GM12874 (cell line): Measurements from ENCODE around the gene ARPP19.

Experiments
- CTCF ChIP-seq: IDR thresholded peaks from 2 replicates; pipeline ENCODE4 v1.5.1; 2011; ENCODE audit warnings: low read depth, mild to moderate bottlenecking, control low read depth, low read length, moderate library complexity; ENCODE audit not compliant: insufficient read depth

Gene ARPP19

DNA sequence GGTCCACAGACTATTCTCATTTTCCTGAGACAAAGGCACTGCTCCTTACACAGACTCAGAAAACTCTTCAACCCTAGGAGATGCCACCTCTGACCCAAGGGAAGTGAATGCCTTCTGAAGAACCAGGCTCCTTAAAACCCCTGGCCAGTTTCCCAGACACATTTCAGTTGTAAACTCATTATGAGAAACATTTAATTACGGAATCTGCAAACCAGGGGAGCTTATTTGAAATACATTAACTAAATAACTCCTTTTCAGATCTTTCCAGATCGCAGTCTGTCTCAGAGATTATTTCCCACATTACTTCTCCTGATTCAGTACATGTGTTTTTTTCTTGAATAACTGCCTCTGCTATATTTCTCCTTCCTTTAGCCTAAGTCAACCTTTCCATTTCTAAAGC is 57.7 kb downstream of the ARPP19 start:
- no peak for TF ChIP-seq CTCF

GRCh38 chr15:52509500-52510245 is 59.2 kb downstream of the ARPP19 start:
- TF ChIP-seq CTCF = no peak

DNA sequence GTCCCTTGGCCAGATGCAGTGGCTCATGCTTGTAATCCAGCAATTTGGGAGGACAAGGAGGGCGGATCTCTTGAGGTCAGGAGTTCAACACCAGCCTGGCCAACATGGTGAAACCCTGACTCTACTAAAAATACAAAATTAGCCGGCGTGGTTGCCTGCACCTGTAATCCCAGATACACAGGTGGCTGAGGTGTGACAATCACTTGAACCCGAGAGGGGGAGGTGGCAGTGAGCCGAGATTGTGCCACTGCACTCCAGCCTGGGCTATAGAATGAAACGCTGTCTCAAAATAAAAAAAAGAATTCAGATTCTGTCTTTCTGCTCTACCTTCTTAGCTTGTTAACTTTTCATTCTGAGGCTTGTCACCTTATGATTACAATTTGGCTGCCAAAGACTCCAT is 62.3 kb downstream of the ARPP19 start:
- TF ChIP-seq CTCF = no peak

GRCh38 chr15:52505151-52505550 is 63.7 kb downstream of the ARPP19 start:
- no peak for TF ChIP-seq CTCF

DNA sequence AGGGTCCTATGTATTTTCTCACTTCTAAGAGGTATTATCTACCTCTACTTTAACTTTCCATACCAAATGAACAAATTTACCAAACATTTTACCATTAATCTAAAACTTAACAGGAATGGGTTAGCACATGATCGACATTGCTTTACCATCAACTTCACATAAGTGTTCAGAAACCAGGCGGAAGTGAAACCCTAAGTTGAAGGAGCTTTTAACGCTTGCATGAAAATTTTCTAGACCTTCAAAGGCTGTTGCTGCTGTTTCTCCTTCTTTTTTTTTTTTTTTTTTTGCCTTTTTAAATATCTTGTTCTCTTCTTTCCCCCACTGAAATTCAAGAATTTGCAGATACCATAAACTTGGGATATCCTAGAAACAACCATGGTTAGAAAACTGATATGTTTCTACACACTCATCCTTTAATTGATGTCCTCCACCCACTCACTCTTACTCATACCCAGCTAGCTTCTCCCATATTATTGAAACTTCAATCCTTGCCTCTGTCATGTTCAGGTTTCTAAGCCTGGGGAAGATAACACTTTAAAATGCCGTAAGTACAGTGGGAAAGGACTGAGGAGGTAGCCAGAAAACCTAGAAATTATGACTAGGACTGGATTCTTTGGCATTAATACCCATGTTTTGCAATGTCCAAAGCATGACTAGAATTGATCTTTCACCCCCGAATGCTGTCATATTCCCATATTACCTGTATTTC is 64.9 kb downstream of the ARPP19 start:
- TF ChIP-seq CTCF = no peak

GRCh38 chr15:52502608-52503007 is 66.2 kb downstream of the ARPP19 start:
- no peak for TF ChIP-seq CTCF

GRCh38 chr15:52499506-52499905 is 69.3 kb downstream of the ARPP19 start:
- TF ChIP-seq CTCF = no peak
